Mesendoderm (in vitro differentiated cells): Measurements from ENCODE around the gene PPP1R12C.

Source experiments
- DNase-seq: peaks from one replicate; pipeline ENCODE4 v3.0.0; 2013
- H2AK5ac ChIP-seq: 2 replicates; pipeline ENCODE4 v1.6.1; 2013; ENCODE audit warnings: low read length, inconsistent platforms
- H2BK120ac ChIP-seq: 2 replicates; pipeline ENCODE4 v1.6.1; 2013; ENCODE audit warnings: low read depth, mild to moderate bottlenecking, low read length, moderate library complexity, mixed read lengths
- H2BK15ac ChIP-seq: replicated peaks from 2 replicates; pipeline ENCODE4 v1.6.1; 2013; ENCODE audit warnings: low read depth, mild to moderate bottlenecking, moderate library complexity
- H2BK5ac ChIP-seq: 2 replicates; pipeline ENCODE4 v1.6.1; 2013; ENCODE audit warnings: low read length, inconsistent platforms
- H3K18ac ChIP-seq: 2 replicates; pipeline ENCODE4 v1.6.1; 2013; ENCODE audit warnings: mild to moderate bottlenecking, low read length, mixed read lengths
- H3K23ac ChIP-seq: one replicate; pipeline ENCODE4 v1.6.1; 2013; ENCODE audit warnings: low read length
- H3K27ac ChIP-seq: 2 replicates; pipeline ENCODE4 v1.5.1; 2013; ENCODE audit warnings: low read depth, mild to moderate bottlenecking, inconsistent platforms, low read length, moderate library complexity
- H3K27me3 ChIP-seq: 2 replicates; pipeline ENCODE4 v1.6.1; 2013; ENCODE audit warnings: low read length, control low read depth, mild to moderate bottlenecking, inconsistent platforms; ENCODE audit not compliant: insufficient read depth, poor library complexity
- H3K36me3 ChIP-seq: 2 replicates; pipeline ENCODE4 v1.6.1; 2013; ENCODE audit warnings: low read length, inconsistent platforms; ENCODE audit not compliant: control insufficient read depth, insufficient read depth
- H3K4ac ChIP-seq: one replicate; pipeline ENCODE4 v1.6.1; 2013; ENCODE audit warnings: low read depth, mild to moderate bottlenecking, low read length, moderate library complexity
- H3K4me1 ChIP-seq: 2 replicates; pipeline ENCODE4 v1.6.1; 2013; ENCODE audit warnings: low read depth, low read length, inconsistent platforms; ENCODE audit not compliant: control insufficient read depth
- H3K4me2 ChIP-seq: 2 replicates; pipeline ENCODE4 v1.6.1; 2013; ENCODE audit warnings: low read length
- H3K4me3 ChIP-seq: 2 replicates; pipeline ENCODE4 v1.5.1; 2013; ENCODE audit warnings: mild to moderate bottlenecking, low read length
- H3K56ac ChIP-seq: one replicate; pipeline ENCODE4 v1.6.1; 2013; ENCODE audit warnings: low read length
- H3K79me1 ChIP-seq: 2 replicates; pipeline ENCODE4 v1.6.1; 2013; ENCODE audit warnings: low read length, inconsistent platforms
- H3K79me2 ChIP-seq: 2 replicates; pipeline ENCODE4 v1.6.1; 2013; ENCODE audit warnings: mild to moderate bottlenecking, low read length; ENCODE audit not compliant: control insufficient read depth, insufficient read depth
- H3K9ac ChIP-seq: 2 replicates; pipeline ENCODE4 v1.6.1; 2013; ENCODE audit warnings: low read length, inconsistent platforms
- H4K5ac ChIP-seq: one replicate; pipeline ENCODE4 v1.6.1; 2013; ENCODE audit warnings: low read length
- H4K8ac ChIP-seq: one replicate; pipeline ENCODE4 v1.6.1; 2013; ENCODE audit warnings: low read depth, mild to moderate bottlenecking, control low read depth, low read length, moderate library complexity
- WGBS: extraction: QIAGEN DNeasy Blood & Tissue Kit; methylation state at CpG from one replicate; pipeline ENCODE4 v1.1.7; 2013; ENCODE audit warnings: low lambda C conversion rate, missing lambda C conversion rate; ENCODE audit not compliant: insufficient coverage; ENCODE audit errors: extremely low coverage; 5-methylcytosine and 5-hydroxymethylcytosine counted together

PPP1R12C gene

GRCh38 chr19:55086730-55087541, 30.5 kb downstream of the PPP1R12C start:
- Histone ChIP-seq H2BK5ac (no peak overlapping the region), H3K36me3 (peaks cover 2% of the 10 kb centered on the region), H3K9ac (peak overlapping the region; percentile 95), H3K56ac (peak overlapping the region; percentile 95), H3K27me3 (no peaks in the 10 kb centered on the region), H3K79me2 (no peaks in the 10 kb centered on the region), H4K5ac (no peak overlapping the region), H3K79me1 (peaks cover 3% of the 10 kb centered on the region), H2AK5ac (no peak overlapping the region), H3K4ac (peak overlapping the region; percentile 22), H2BK15ac (no peak overlapping the region), H2BK120ac (no peak overlapping the region), H3K4me2 (peak overlapping the region; percentile 100), H3K18ac (peak overlapping the region; percentile 46), H3K27ac (peak overlapping the region; percentile 42), H3K4me1 (peaks cover 6% of the 10 kb centered on the region), H3K4me3 (peak overlapping the region; percentile 64), H4K8ac (no peak overlapping the region), H3K23ac (no peak overlapping the region)
- WGBS = no CpG with 5 or more reads among the region's 74 CpGs
- DNase-seq = peak; percentile 98

DNA sequence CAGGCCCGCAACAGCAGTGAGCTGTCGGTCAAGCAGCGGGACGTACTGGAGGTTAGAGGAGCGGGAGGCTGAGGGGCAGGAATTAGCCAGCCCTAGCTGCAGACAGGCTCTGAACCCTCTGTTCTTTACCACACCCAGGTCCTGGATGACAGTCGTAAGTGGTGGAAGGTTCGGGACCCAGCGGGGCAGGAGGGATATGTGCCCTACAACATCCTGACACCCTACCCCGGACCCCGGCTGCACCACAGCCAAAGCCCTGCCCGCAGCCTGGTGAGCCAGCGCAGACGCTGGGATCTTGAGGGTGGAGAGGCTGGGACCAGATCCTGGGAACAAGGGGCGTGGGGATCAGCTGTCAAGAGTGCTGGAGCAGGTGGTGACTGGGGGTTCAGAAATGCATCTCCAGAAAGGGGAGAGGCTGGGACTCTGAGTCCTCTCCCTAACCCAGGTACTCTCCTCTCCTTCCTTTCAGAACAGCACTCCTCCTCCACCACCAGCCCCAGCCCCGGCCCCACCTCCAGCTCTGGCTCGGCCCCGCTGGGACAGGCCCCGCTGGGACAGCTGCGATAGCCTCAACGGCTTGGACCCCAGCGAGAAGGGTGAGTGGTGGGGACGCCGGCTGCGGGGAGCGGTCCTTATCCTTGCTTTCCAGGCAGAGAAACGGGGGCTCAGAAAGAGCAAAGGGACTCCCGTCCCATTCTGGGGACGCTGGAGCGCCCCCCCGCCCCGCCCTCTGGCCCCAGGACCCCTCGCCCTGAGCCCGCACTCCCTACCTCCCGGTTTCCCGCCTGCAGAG, 31.3 kb downstream of the PPP1R12C start:
- Histone ChIP-seq H4K8ac (no peak overlapping the region), H2BK5ac (no peak overlapping the region), H3K56ac (peak overlapping the region; percentile 84), H3K27ac (no peak overlapping the region), H3K18ac (peak overlapping the region; percentile 46), H3K36me3 (peaks cover 2% of the 10 kb centered on the region), H3K4me3 (peak overlapping the region; percentile 49), H3K79me2 (no peaks in the 10 kb centered on the region), H3K4ac (peak overlapping the region; percentile 22), H3K27me3 (no peaks in the 10 kb centered on the region), H2AK5ac (no peak overlapping the region), H2BK120ac (no peak overlapping the region), H3K4me1 (peaks cover 4% of the 10 kb centered on the region), H3K4me2 (peak overlapping the region; percentile 65), H4K5ac (no peak overlapping the region), H3K79me1 (peaks cover 3% of the 10 kb centered on the region), H3K9ac (peak overlapping the region; percentile 76), H2BK15ac (no peak overlapping the region), H3K23ac (no peak overlapping the region)
- no CpG with 5 or more reads among the region's 35 CpGs for WGBS
- DNase-seq = peak; percentile 41

- Histone ChIP-seq H3K9ac (no peak overlapping the region), H3K23ac (no peak overlapping the region), H3K4me2 (no peak overlapping the region), H3K4me3 (no peak overlapping the region), H2BK120ac (no peak overlapping the region), H3K4me1 (peaks cover 4% of the 10 kb centered on the region), H4K8ac (no peak overlapping the region), H3K36me3 (no peaks in the 10 kb centered on the region), H3K79me2 (no peaks in the 10 kb centered on the region), H3K27me3 (no peaks in the 10 kb centered on the region), H2BK15ac (no peak overlapping the region), H2BK5ac (no peak overlapping the region), H3K56ac (no peak overlapping the region), H3K79me1 (peaks cover 3% of the 10 kb centered on the region), H3K4ac (no peak overlapping the region), H2AK5ac (no peak overlapping the region), H3K27ac (no peak overlapping the region), H4K5ac (no peak overlapping the region), H3K18ac (no peak overlapping the region)
- no CpG with 5 or more reads among the region's 10 CpGs for WGBS
- no peak for DNase-seq
Measured at GRCh38 chr19:55084416-55084815, 33.0 kb downstream of the PPP1R12C start.

DNA sequence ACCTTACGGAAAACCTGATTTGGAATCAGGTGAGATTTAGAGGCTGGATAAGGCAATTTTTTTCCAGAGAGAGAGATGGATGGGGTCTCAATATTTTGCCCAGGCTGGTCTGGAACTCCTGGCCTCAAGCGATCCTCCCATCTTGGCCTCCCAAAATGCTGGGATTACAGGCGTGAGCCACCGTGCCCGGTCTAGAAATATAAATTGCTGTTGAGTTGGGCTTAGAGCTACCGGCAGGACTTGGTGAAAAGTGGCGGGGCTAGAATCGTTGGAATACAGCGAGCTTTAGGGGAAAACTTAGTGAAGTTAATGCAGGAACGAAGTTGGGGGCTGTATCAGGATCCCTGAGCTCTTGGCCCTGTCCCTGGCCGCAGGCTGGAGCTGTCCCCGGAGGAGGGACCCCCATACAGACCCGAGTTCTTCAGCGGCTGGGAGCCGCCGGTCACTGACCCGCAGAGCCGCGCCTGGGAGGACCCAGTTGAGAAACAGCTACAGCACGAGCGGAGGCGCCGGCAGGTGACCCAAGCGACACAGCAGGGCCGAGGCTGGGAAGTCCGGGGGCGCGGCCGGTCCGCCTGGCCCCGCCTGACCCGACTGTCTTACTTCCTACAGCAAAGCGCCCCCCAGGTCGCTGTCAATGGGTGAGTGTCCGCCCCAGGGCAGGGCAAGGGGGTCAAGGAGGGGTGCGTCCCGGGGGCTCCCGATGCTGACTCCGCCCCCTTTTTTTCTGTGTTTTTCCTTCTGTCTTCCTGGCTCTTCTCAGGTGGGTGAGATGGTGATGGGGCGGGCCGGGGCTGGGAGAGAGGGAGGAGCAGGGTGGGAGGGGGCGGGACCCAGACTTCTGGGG, 34.2 kb downstream of the PPP1R12C start:
- H2BK120ac ChIP-seq = no peak overlapping the region
- no peak overlapping the region for H3K4ac ChIP-seq
- H3K4me2 ChIP-seq = no peak overlapping the region
- H3K18ac ChIP-seq = no peak overlapping the region
- no peak overlapping the region for H3K4me3 ChIP-seq
- H3K27me3 ChIP-seq = no peaks in the 10 kb centered on the region
- H3K36me3 ChIP-seq = no peaks in the 10 kb centered on the region
- H3K79me1 ChIP-seq = peaks cover 3% of the 10 kb centered on the region
- no CpG with 5 or more reads among the region's 42 CpGs for WGBS
- H2AK5ac ChIP-seq = no peak overlapping the region
- H3K23ac ChIP-seq = no peak overlapping the region
- no peak overlapping the region for H3K56ac ChIP-seq
- DNase-seq = peak; percentile 45
- no peak overlapping the region for H2BK15ac ChIP-seq
- H3K79me2 ChIP-seq = no peaks in the 10 kb centered on the region
- no peak overlapping the region for H3K9ac ChIP-seq
- H4K8ac ChIP-seq = no peak overlapping the region
- no peak overlapping the region for H4K5ac ChIP-seq
- peaks cover 4% of the 10 kb centered on the region for H3K4me1 ChIP-seq
- H3K27ac ChIP-seq = no peak overlapping the region
- H2BK5ac ChIP-seq = no peak overlapping the region

- no peak overlapping the region for H3K4me2 ChIP-seq
- H2AK5ac ChIP-seq = no peak overlapping the region
- H2BK15ac ChIP-seq = no peak overlapping the region
- no peaks in the 10 kb centered on the region for H3K4me1 ChIP-seq
- DNase-seq = peak; percentile 74
- H3K79me2 ChIP-seq = no peaks in the 10 kb centered on the region
- H2BK5ac ChIP-seq = no peak overlapping the region
- no peaks in the 10 kb centered on the region for H3K79me1 ChIP-seq
- H3K27ac ChIP-seq = no peak overlapping the region
- H3K56ac ChIP-seq = no peak overlapping the region
- no peak overlapping the region for H4K5ac ChIP-seq
- no peaks in the 10 kb centered on the region for H3K36me3 ChIP-seq
- H2BK120ac ChIP-seq = no peak overlapping the region
- H3K4ac ChIP-seq = no peak overlapping the region
- no peak overlapping the region for H4K8ac ChIP-seq
- no peak overlapping the region for H3K9ac ChIP-seq
- WGBS = no CpG with 5 or more reads among the region's 64 CpGs
- H3K4me3 ChIP-seq = no peak overlapping the region
- no peak overlapping the region for H3K23ac ChIP-seq
- no peak overlapping the region for H3K18ac ChIP-seq
- H3K27me3 ChIP-seq = no peaks in the 10 kb centered on the region
Measured at GRCh38 chr19:55082020-55082851, 35.2 kb downstream of the PPP1R12C start.
